Left renal cortex interstitium (tissue), 4 donors: ENCODE measurements around the gene CTNNA3. TPM values are rescaled to one million over a fixed set of nuclear protein-coding genes. Genes with fewer than 3 reads are reported as not detected.
A peak's percentile ranks its signal among the peaks of the same experiment; 100 is the strongest.

Experiments
- DNase-seq, 4 donors: peaks; one replicate each; pipeline ENCODE4 v3.0.0-alpha.2; 2013; ENCODE audit warnings: low read depth in 4 of 4, low spot score in 2 of 4, missing footprints in 1 of 4
- polyA plus RNA-seq, 4 donors: library from polyadenylated mRNA; unstranded; fragments of 120-200 nt; gene quantifications; one replicate each; pipeline ENCODE4 v1.2.1, GENCODE V29; 2013; ENCODE audit not compliant: insufficient read length in 4 of 4

The CTNNA3 gene
- polyA plus RNA-seq, 4 donors: 2.5 to 4.2 (median 2.6) TPM

DNA sequence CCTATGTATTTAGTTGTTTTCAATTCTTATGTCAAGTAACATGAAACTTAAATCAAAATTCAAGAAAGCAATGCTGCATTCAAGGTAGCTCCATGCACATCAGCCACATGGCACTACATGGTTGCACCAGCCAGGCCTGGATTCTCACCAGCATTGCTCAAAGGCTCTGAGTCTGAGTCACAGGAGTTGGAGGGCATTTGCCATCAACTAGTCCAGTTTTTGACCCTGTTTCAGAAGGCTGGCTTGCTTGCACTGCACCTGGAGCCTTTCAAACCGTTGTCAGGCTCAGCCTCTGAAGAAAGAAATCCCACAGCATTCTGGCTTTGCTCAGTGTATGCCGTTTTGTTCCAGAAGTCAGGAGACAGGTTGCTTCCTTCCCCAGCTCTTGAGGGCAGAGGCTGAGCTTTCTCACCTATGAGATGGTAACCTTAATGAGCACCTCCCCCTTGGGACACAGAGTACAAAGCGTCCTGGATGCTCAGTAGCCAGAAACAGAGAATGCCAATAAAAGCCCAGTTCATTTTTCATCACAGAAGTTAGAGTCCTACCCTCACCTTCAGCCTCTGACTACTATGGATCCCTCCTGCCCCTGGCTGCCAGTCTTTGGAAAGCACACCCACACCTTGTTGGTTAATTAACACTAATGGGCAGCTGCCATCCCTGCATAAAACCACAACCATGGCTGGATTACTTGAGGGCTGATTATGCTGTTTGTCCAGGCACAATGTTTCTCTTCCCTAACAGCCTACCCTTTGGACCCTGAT is 1058.5 kb downstream of the CTNNA3 start:
- no peak for DNase-seq

DNA sequence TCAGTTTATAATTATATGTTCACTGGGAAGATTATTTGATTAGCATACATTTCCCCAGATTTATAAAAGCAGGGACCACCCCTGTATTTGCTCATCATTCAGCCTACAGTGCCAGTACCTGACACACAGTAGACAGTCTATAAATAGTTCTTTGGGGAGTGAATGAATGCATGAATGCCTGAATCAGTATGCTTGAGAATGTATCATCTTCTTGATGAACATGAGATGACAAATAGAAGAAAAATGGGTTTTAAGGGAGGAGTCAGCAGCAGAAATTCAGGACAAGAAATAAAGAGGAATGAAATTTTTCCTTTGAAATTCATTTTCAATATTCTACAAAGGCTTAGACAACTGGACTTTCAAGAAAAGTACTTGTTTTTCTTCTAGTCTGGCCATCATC is 1066.0 kb downstream of the CTNNA3 start:
- no peak for DNase-seq

DNA sequence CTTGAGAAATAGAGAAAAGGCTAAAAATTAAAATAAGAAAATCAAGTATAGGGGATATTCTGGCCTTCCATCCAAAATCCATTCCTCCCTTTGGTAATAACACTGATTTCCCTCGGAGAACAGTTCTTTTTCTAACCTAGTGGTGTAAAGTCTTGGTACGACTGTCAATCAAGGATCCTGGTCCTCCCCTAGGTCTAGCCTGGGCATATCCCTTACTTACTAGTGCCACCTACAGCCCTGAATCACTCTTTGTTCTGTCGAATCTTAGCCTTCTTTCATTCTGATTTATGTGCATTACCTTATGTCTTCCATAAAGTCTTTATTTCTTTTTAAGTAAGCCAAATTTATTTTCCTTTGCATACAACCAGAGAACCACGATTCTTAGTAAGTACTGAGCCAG is 1068.8 kb downstream of the CTNNA3 start:
- DNase-seq: peak in 1 of 4 donors; percentile 2

DNA sequence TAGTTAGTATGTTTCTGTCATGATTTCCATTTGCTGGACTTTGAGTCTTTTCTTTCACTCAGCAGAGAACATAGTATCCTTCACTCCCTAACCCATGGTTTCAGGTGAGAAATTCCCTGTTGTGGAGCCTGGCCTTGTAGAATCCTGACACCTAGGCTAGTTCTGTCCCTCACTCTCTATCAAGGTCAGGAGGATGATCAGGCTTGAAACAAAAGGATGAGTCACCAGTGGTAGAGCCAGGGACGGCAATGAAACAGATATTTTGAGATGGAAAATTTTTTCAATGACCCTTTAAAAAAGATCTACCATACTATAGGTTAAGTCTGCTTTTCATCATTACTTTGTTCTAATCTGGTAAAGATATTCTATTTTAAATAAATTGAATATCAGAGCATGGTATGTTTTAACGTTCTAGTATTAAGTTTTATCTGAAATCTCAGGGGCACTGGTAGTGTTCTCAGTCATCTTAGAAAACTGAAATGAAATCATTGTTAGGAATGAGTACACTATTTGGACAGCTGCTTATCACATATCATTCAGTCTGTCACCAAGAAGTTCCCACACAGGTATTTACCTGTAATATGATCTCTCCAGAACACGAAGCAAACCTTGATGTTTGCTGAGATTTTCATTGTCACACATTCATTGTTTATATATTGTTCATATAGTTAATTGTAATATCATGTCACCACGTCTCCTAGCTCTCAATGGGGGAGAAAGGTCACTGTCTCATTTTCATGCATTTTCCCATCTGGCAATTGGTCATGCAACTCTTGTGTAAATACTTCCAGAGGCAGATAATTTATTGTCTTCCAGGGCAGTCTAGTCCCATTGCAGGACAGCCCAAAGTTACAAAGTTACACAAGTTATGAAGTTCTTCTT is 1070.0 kb downstream of the CTNNA3 start:
- DNase-seq: peak in 1 of 4 donors; percentile 3

DNA sequence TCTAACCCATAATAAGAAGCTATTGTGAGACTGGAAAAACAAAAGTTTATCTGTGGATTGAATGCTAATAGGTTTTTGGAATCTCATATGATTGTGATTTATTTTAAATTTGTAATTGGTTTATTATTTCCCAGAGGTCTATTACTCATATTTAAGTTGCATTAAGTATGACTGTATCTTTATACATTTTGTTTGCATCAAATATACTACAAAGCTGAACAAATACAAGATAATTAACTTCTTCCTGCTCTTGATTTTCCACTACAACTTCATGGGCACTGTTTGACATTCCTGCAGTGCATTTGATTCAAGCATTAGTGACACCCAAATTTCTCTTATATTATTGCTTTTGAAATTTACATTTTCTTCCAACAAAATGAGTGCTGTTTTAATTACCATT is 1073.9 kb downstream of the CTNNA3 start:
- no peak for DNase-seq

DNA sequence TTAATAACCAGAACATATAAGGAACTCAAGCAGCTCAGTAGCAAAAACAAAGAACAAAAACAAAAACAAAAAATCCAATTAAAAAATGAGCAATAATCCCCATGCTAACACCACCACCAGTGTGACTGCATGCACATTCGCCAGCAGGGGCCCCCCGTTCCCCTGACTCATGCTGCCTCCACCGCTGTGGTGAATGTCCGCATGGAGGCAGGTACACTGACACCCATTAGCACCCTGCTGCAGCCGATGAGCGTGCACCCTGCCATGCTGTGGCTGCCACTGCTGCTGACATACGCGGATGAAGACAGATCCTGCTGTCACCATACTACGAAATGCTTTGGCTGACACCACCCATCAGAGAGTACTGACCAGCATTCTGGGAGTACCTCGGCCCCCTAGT is 1091.8 kb downstream of the CTNNA3 start:
- no peak for DNase-seq

DNA sequence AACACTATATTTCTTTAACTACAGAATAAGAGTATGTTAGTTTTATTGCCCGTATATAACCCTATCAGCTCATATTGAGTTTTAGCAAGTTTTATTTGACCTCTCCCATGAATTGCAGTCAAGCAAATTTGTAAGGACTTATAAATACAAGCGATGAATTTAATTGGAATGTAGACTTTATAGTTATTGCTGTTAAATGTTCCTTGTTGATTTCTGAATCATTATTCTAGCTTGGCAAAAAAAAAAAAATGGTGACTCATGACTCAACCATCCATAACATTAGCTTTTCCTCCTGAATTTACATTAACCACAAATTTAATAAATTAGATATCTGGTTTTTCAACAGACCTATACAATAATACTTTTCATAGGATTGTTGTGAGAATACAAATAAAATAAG is 1104.1 kb downstream of the CTNNA3 start:
- no peak for DNase-seq

DNA sequence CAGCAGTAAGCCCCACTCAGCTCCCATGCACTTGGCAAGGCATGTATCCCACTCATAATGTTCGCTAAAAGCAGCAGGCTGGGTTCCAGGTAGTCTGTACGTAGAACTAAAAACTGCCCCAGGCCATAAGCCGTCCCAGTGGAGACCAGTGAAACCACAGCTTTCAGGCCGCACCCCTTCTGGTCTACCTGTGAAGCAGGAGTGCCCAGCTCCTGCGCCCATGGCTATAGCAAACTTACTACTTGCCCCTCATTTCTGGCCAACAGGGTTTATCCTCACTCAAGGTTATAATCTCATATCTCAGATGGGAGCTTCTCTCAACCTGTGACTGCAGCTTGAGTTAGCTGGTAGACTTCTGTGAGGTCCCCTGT is 1108.3 kb downstream of the CTNNA3 start:
- no peak for DNase-seq

DNA sequence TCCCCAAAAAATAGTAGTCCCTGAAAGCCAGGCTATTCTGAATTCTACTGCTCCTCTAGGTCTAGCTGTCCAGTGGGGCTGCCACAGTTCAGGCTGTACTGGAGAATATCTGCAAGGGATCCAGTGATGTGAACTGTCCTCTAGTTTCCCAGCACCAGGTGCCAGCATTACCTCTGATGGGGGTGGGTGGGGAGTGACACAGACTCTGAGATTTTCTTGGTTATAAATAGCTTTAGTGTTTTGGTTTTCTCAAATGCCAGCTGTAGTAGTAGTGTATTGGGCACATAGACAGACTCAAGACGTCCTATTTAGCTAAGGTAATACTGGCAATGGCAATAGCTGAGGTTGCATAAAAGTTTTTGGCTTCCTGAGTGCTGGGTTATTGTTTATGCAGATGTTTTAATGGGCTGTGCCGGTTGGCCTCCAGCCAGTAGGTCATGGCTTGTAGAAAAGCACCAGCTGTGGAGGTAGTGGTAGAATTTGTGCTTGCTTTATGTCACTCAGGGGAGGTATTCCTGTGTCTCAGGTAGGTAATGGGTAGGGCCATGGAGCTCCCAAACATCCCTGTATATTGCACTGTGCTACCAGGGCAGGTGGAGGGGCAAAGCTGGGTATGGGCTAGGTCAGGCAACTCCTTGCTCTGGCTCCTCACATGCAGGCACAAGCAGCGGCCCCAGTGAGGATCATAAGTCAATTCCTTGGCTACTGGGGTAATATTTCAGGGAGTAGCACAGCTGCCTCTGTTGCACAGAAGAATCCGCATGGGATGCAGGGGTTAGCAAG is 1108.9 kb downstream of the CTNNA3 start:
- no peak for DNase-seq

DNA sequence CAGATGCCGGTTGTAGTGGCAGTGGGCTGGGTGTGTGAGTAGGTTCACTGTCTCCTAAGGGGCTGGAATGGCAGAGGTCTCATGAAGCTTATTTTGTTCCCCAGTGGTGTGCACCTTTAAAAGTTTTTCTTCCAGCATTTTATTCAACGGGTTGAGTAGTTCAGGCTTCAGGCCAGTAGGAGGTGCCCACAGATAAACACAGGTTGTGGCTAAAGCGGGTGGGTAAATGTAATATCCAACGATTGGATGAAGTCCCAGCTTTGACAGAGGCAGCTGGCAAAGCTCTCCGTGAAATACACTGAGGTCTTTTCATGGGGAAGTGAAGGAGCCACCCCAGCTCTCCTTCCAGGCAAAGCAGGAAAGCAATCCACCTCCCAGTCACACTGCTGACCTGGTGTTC is 1109.9 kb downstream of the CTNNA3 start:
- DNase-seq: no peak

DNA sequence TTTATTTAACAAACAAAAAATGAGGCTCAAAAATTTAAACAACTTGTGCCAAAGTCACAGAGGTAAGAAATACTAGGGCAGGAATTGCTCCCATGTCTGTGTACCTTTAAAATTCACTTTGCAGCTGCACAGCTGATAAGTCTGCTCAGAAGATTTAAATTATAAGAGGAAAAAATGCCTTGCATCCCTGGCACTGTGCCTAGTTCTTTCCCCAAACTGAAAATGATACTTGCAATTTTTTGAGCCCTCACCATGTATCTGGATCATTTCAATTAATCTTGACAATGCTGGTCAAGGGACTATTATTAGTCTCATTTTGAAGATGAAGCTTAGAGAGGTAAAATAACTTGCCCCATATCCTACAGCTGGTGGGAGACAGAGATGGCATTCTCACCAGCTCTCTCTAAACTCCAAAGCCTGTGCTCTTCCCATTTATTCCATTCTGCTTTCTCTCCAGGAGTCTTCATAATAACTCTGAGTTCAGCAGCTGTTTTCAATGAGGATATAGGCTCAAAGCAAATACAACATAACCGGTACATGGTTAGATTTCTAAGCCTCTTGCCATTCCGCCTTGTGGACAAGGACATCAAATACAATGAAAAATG is 1120.6 kb downstream of the CTNNA3 start:
- no peak for DNase-seq

DNA sequence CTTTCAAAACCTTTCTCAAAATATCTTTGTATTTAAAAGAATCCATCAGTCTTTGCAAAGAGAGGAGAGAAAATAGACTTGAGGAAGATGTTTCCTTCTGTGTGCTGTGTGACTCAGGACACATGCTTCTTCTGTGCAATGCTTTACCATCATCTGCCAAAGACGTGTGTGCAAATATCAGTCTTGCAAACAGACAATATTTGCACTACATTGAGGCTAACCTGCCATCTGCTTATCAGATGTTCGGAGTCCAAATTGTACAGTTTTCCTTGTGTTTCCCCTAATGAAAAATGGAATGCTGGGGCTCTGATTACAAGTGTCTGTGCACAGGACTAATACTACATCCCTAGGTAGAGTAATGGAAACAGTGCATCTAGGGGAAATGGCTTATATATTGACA is 1123.3 kb downstream of the CTNNA3 start:
- no peak for DNase-seq

DNA sequence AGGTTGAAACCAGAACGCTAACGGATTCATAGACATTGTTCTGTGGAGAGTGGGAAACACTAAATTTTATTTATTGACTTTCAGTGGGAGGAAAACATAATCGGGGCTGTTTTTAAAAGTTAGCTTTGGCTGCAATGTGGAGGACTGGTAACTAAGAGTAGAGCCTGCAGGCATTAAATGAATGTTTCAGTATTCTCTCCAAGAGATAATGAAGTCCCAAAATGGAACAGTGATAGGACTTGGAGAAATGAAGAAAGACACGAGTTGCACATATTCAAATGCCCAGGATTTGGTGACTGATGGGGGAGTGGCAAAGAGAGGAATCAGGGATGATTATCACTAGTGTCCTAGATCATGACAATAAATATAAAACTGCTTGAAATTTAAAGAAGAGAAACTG is 1130.0 kb downstream of the CTNNA3 start:
- DNase-seq: no peak

DNA sequence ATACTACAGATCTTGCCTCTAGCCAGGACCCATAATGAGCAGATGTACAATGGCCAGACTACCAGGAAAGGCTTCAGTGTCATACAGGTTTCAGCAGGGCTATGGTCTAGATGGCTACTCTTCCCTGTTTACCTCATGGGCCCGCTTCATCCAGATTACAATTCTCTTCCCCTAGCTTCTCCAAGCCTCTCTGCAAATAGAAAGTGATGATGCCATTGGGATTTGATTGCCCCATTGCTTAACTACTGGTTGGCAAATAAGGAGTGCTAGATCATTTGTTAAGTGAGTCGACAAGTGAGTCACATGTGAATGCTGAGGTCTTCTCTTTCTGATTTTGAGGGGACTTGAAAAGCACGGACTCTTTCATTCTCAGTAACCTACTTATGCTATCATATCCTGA is 1131.7 kb downstream of the CTNNA3 start:
- DNase-seq: no peak

DNA sequence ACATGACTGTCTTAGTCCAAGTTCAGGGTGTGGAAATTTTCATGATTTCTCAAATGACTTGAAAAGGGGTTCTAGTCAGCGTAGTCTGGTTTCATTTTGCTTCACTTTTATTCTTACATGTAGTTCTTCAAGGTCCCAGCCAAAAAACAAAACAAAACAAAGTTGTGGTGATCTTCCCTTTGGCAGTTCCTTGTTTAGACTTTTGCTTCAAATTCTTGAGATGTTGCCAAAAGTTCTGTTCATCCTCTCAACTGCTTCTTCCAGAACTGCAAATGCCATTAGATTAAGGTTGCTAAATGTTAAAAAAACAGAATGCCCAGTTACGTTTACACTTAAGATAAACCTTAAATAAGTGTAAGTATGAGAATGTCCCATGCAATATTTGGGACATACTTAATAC is 1140.9 kb downstream of the CTNNA3 start:
- DNase-seq: no peak

DNA sequence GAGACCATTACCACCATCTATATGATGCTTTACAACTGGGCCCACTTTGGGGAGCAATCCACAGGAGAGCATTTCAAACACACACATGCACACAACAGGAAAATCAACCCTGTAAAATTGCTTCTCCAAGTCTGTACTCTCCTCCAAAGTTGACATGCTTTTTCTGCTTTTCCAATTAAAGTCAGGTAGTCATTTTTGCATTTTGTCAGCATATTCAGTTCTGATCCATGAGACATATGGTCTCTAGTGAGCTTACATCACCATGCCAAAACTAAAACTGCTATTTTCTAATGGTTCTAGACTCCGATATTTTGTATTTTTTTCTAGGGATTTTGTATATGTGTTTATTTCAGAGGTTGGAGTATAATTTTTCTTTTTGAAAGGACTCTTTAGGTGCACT is 1143.7 kb downstream of the CTNNA3 start:
- DNase-seq: no peak

DNA sequence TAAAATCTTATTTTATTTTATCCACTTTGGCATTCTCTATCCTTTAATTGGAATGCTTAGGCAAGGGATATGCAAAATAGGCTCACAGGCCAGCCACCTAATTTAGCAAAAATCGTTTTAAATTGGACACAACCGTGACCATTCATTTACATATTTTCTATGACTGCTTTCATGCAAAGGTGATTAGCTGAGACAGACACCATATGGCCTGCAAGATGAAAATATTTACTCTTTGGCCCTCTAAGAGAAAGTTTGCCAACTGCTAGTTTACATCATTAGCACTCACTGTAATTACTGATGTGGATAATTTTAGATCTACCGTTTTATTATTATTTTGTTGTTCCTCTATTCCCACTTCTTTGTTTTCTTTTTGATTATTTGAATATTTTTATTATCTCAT is 1145.6 kb downstream of the CTNNA3 start:
- no peak for DNase-seq

DNA sequence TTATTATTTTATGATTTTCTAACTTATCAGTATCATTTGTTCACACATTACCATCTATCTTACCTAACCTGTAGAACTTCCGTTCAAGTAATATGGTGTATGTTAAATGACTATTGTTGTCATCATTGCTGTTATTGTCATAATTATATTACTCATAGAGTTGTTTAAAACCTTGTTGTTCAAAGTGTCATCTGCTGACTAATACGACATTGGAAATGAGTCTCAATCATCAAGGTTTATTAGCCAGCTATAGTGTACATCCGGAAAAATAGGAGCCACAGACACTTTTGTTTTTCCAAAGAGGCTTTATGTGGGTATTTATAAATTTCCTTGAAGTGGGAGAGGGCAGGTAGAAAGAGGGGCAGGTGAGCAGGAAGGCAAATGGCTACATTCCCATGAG is 1157.1 kb downstream of the CTNNA3 start:
- no peak for DNase-seq

DNA sequence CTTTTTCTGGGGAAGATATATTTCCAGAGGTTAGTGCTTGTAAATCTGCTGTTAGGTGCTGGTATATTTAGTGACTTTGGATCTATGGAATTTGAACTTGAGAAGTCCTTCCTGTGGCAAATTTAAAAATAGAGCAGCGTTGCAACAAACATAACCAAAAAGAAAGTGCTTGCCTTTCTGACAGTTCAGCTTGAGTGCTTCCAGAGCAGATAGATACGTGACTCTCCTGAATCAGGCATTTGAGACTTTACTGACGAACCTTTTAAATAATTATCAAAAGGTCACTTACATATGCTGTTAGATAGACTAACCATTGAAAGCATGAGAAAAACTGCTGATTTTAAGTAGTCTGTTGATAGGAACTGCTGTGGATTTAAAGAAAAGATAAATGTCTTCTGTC is 1157.6 kb downstream of the CTNNA3 start:
- DNase-seq: no peak

DNA sequence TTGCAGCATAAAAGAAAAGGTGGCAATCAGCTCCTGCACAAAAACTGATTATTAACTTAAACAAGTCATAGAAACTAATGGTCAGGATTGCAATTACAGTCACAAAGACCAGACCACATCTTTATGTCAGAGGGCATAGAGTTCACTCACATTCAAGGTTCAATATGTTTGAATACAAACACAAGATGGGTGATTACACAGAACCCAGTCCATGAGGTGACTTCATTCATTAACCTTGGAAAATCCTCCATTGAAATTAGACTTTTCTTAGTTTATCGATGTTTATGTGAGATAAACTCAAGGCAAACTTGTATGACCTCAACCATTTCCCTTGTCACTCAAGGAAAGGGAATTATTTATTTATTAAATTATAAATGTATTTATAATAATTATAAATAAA is 1158.8 kb downstream of the CTNNA3 start:
- DNase-seq: no peak

DNA sequence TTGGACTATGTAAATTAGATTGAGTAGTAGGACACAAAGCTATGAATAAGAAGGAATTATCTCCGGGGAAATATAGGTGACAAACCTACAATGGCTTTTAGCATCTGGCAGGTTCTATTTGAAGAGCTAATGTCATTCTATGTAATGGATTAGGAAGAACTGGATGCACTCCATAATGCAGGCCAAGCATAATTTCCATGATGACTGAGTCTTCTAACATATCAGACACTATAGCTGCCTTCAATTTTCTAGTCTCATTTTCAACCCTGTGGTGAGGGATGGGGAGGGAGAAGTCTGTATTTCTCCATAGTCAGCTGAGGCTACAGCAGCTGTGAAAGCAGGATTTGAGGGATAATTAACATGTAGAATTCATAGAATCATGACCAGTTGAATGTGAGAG is 1160.6 kb downstream of the CTNNA3 start:
- DNase-seq: no peak
